Peyer's patch (tissue), 4 donors: ENCODE results near the gene BRS3. TPM values are rescaled to one million over a fixed set of nuclear protein-coding genes. Genes with fewer than 3 reads are reported as not detected.

ENCODE experiments used
- DNase-seq, 3 donors: peaks; one replicate each; pipeline ENCODE4 v3.0.0-alpha.2; 2017 to 2019
- H3K27ac ChIP-seq, 4 donors: fragments of 200-600 bp; sonication (generic); one replicate each; pipeline ENCODE4 v1.5.1; 2016 to 2019
- H3K27me3 ChIP-seq, 2 donors: fragments of 200-600 bp; sonication (generic); one replicate each; pipeline ENCODE4 v1.5.1; 2019
- H3K36me3 ChIP-seq, 3 donors: fragments of 200-600 bp; sonication (generic); one replicate each; pipeline ENCODE4 v1.5.1; 2016 to 2019
- H3K4me1 ChIP-seq, 4 donors: fragments of 200-600 bp; sonication (generic); one replicate each; pipeline ENCODE4 v1.5.1; 2016 to 2019
- H3K4me3 ChIP-seq, 4 donors: fragments of 200-600 bp; sonication (generic); 1 replicate in 3 of 4; 2 replicates in 1 of 4; pipeline ENCODE4 v1.5.1; 2016 to 2019; ENCODE audit warnings: mild to moderate bottlenecking in 1 of 4
- H3K9me3 ChIP-seq, 4 donors: fragments of 200-600 bp; sonication (generic); one replicate each; pipeline ENCODE4 v1.5.1; 2016 to 2019; ENCODE audit warnings: mild to moderate bottlenecking in 1 of 4
- POLR2A ChIP-seq, 2 donors: fragments of 450-650 bp; IDR thresholded peaks; one replicate each; pipeline ENCODE4 v1.5.1; 2017; ENCODE audit warnings: antibody characterized with exemption in 2 of 2, mild to moderate bottlenecking in 2 of 2, moderate library complexity in 2 of 2
- total RNA-seq, 4 donors: library from RNA; depleted of rRNA; stranded (reverse); fragments of >200 nt; gene quantifications; one replicate each; pipeline ENCODE4 v1.1.0, GENCODE V29; 2016
- TF ChIP-seq, protein P1 (sequence below), 6 experiments: fragments of 450-650 bp in 4 of 6; fragments of 200-600 bp in 2 of 6; sonication (generic) in 1 of 6; IDR thresholded peaks; one replicate each; pipeline ENCODE4 v1.5.1; 2017 to 2019; ENCODE audit warnings: antibody characterized with exemption in 6 of 6, mild to moderate bottlenecking in 3 of 6, moderate library complexity in 1 of 6

Gene BRS3
- total RNA-seq, 4 donors from 2014 or later, result not detected

DNA sequence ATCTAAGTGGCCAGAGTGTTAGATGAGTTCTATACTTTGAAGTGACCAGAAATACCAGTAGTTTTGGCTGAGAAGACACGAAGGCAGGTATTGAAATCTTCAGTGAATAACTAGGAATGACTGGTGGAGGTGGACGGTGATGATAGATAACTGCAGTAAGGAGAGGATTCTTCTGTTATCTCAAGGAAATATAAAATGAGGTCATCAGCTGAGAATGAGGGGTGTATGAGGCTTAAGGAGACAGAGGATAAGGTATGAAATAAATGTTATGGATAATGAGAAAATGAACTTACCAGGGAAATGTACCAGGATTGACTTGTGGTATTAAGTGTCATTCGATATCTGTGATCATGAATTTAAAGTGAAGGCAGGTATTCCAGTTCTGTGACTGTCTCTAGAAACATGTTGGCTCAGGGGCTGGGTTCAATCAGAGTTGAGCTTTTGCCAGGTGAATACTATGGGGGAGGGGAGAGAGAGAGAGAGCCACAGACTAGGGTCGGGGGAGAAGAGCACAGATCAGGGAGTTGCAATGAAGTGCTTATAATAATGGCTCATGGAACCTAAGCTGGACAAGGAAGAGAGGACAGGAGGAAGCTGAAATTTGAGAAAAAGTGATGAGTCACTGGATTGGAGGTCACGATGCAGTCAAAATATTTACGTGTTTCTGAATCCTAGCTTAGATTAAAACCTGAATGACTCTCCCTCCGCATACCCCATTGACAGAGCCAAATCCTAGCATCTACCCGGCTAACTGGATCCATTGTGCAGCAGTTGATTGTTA, 37.5 kb upstream of the BRS3 start:
- TF ChIP-seq, protein P1, sequence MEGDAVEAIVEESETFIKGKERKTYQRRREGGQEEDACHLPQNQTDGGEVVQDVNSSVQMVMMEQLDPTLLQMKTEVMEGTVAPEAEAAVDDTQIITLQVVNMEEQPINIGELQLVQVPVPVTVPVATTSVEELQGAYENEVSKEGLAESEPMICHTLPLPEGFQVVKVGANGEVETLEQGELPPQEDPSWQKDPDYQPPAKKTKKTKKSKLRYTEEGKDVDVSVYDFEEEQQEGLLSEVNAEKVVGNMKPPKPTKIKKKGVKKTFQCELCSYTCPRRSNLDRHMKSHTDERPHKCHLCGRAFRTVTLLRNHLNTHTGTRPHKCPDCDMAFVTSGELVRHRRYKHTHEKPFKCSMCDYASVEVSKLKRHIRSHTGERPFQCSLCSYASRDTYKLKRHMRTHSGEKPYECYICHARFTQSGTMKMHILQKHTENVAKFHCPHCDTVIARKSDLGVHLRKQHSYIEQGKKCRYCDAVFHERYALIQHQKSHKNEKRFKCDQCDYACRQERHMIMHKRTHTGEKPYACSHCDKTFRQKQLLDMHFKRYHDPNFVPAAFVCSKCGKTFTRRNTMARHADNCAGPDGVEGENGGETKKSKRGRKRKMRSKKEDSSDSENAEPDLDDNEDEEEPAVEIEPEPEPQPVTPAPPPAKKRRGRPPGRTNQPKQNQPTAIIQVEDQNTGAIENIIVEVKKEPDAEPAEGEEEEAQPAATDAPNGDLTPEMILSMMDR (IDR thresholded peaks at IDR 0.05), result no peak
- TF ChIP-seq POLR2A (IDR thresholded peaks at IDR 0.05), result no peak
- Histone ChIP-seq H3K4me3 (no peak overlapping the region), H3K4me1 (no peaks in the 10 kb centered on the region), H3K9me3 (no peaks in the 10 kb centered on the region), H3K36me3 (no peaks in the 10 kb centered on the region), H3K27ac (no peak overlapping the region), H3K27me3 (no peaks in the 10 kb centered on the region)
- DNase-seq, result no peak

GRCh38 chrX:136452614-136453013, 35.1 kb upstream of the BRS3 start:
- Histone ChIP-seq H3K4me1 (no peaks in the 10 kb centered on the region), H3K36me3 (no peaks in the 10 kb centered on the region), H3K9me3 (no peaks in the 10 kb centered on the region), H3K4me3 (no peak overlapping the region), H3K27ac (no peak overlapping the region), H3K27me3 (no peaks in the 10 kb centered on the region)
- no peak for DNase-seq
- TF ChIP-seq POLR2A (IDR thresholded peaks at IDR 0.05), result no peak
- TF ChIP-seq, protein P1 (IDR thresholded peaks at IDR 0.05), result no peak

DNA sequence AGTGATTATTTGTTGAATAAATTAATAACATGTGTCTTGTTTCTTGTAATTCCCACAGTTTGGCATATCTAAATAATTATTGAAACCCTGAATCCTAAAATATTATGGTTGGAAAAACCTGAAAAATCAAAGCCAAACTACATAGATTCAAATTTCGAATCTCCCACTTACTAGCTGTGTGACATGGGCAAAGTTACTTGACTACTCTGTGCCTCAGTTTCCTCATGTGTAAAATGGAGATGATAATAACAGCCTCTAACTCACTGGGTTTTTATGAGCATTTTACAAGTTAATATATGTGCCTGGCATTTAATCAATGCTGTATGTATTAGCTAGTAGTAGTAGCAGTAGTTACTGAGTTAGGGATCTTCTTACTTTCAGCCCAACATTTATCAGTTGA, 34.6 kb upstream of the BRS3 start:
- Histone ChIP-seq H3K27ac (no peak overlapping the region), H3K9me3 (no peaks in the 10 kb centered on the region), H3K27me3 (no peaks in the 10 kb centered on the region), H3K4me3 (no peak overlapping the region), H3K4me1 (no peaks in the 10 kb centered on the region), H3K36me3 (no peaks in the 10 kb centered on the region)
- DNase-seq, result no peak
- TF ChIP-seq, protein P1 (IDR thresholded peaks at IDR 0.05), result no peak
- no peak for TF ChIP-seq POLR2A (IDR thresholded peaks at IDR 0.05)

DNA sequence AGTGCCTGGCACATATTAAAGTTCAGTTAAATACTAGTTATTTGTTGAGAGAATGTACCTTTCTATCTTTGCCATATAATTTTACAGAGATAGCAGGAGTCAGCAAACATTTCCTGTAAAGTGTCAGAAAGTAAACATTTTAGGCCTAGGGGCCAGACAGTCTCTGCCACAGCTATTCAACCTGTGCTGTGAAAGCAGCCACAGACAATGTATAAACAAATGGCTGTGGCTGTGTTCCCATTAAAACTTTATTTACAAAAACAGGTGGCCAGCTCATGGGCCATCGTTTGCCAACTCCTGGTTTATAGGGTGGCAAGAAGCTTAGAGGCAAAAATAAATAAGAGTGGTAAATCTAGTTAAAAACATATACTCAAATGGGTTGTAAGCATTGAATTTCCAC, 34.0 kb upstream of the BRS3 start:
- H3K27ac ChIP-seq, result no peak overlapping the region
- no peak for TF ChIP-seq POLR2A (IDR thresholded peaks at IDR 0.05)
- TF ChIP-seq, protein P1 (IDR thresholded peaks at IDR 0.05), result no peak
- DNase-seq, result no peak

GRCh38 chrX:136456133-136456532, 31.6 kb upstream of the BRS3 start:
- Histone ChIP-seq H3K9me3 (no peaks in the 10 kb centered on the region), H3K4me1 (no peaks in the 10 kb centered on the region), H3K27me3 (no peaks in the 10 kb centered on the region), H3K27ac (no peak overlapping the region), H3K4me3 (no peak overlapping the region), H3K36me3 (no peaks in the 10 kb centered on the region)
- no peak for TF ChIP-seq POLR2A (IDR thresholded peaks at IDR 0.05)
- TF ChIP-seq, protein P1 (IDR thresholded peaks at IDR 0.05), result no peak
- DNase-seq, result no peak

More for the DNA sequence above, 34.0 kb upstream of the BRS3 start:
- H3K9me3 ChIP-seq, result no peaks in the 10 kb centered on the region
- no peak overlapping the region for H3K4me3 ChIP-seq
- H3K36me3 ChIP-seq, result no peaks in the 10 kb centered on the region
- H3K4me1 ChIP-seq, result no peaks in the 10 kb centered on the region
- no peaks in the 10 kb centered on the region for H3K27me3 ChIP-seq
